ENCODE results near the gene TOLLIP. TPM values are rescaled to one million over a fixed set of nuclear protein-coding genes. Genes with fewer than 3 reads are reported as not detected.

Gene TOLLIP
- total and polyA plus RNA-seq, 2 of the 8 experiments (the other 6 are each of a cell fraction or from before 2014, with no cell fraction given): 23.7 to 34.7 TPM

DNA sequence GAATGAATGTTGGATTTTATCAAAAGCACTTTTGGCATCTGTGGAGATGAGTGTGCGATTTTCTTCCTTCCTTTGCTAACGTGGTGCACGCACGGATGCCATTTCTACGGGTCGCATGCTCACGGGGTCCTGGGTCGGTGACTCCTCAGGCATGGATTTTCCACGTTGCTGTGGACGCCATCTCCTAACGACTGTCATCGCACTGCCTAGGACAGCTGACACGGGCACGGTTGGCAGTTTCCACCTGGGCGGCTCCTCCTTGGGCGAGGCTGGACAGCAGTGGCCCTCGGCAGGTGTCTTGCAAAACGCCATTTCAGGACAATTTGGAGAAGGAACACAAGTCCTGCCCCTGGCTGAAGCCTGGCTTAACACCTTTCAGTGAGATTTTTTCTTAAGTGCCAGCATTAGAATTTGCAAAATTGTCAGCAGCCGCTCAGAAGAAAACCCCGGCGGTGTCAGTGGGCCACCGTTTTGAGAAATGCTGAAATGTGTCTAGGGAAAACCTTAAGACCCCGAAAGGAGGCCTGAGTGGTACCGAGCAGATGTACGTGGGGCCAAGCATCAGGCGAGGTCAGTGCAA lies 34.7 kb upstream of the TOLLIP start:
- POLR2A ChIA-PET (ENCODE audit: partially characterized antibody): no interaction called here

More for the DNA sequence above, 34.7 kb upstream of the TOLLIP start:
- no peak for TF ChIP-seq SIRT6 (IDR thresholded peaks at IDR 0.05; ENCODE audit: low read length)
- TF ChIP-seq SP1 (IDR thresholded peaks at IDR 0.05; ENCODE audit: low read depth, low read length): no peak
- no peak for TF ChIP-seq NRF1 (IDR thresholded peaks at IDR 0.05; ENCODE audit: low read depth, low read length)
- TF ChIP-seq BCL11A (IDR thresholded peaks at IDR 0.05; ENCODE audit: low read depth in 2 of 2, low read length in 2 of 2): no peak
- no peak for TF ChIP-seq ZNF274 (IDR thresholded peaks at IDR 0.05; ENCODE audit: borderline replicate concordance, extremely low read depth, low read length)
- TF ChIP-seq EP300 (IDR thresholded peaks at IDR 0.05; ENCODE audit: borderline replicate concordance in 1 of 2, low read depth in 2 of 2, low read length in 2 of 2): no peak
- no peak for TF ChIP-seq SRF (IDR thresholded peaks at IDR 0.05; ENCODE audit: low read depth, low read length)
- TF ChIP-seq HDAC6 (IDR thresholded peaks at IDR 0.05; ENCODE audit: low read depth, low read length): no peak
- no peak for TF ChIP-seq TEAD4 (IDR thresholded peaks at IDR 0.05; ENCODE audit: low read depth, low read length)
- TF ChIP-seq EZH2 (IDR thresholded peaks at IDR 0.05; ENCODE audit: low read depth, low read length, severe bottlenecking): no peak
- TF ChIP-seq CREB1 (IDR thresholded peaks at IDR 0.05): no peak
- no peak overlapping the region for H4K5ac ChIP-seq (ENCODE audit: insufficient read length, low read depth, low read length)
- no peak overlapping the region for H2BK12ac ChIP-seq (ENCODE audit: low read depth, low read length)
- no peak for FAIRE-seq
- H3K4me3 ChIP-seq (ENCODE audit: extremely low read depth in 1 of 4, insufficient read depth in 2 of 4, low read depth in 3 of 4, low read length in 4 of 4): no peak overlapping the region
- whole genome bisulfite sequencing, 2 experiments (ENCODE audit: extremely low coverage in 1 of 2, insufficient coverage in 1 of 2, insufficient read length in 1 of 2, insufficient replicate concordance in 2 of 2, low coverage in 1 of 2, low lambda C conversion rate in 2 of 2, missing lambda C conversion rate in 1 of 2): 89% methylated on average over 26 of the region's 26 CpGs; no CpG with 5 or more reads in 1 of the 2 experiments
- DNase-seq (ENCODE audit: low read depth in 1 of 2, low spot score in 2 of 2): no peak
- H2BK5ac ChIP-seq (ENCODE audit: low read depth, low read length): no peak overlapping the region
- no peak overlapping the region for H3K18ac ChIP-seq (ENCODE audit: extremely low read depth, low read length)
- peaks cover 0 to 3% (median 2%) of the 10 kb centered on the region in 4 experiments; a peak in 4 of 7 replicates for H3K4me1 ChIP-seq (replicated peaks in 1 of 4; ENCODE audit: control insufficient read depth in 3 of 4, insufficient read depth in 4 of 4, low read length in 3 of 4)
- CTCF ChIA-PET (ENCODE audit: partially characterized antibody): no interaction called here
- H4K91ac ChIP-seq (replicated peaks; ENCODE audit: insufficient read length, low read length): no peak overlapping the region
- H3K14ac ChIP-seq (ENCODE audit: insufficient read length): no peak overlapping the region
- no peak overlapping the region for H2AFZ ChIP-seq (ENCODE audit: low read length)
- no peak overlapping the region for H3K23ac ChIP-seq (ENCODE audit: insufficient read length)
- no peak overlapping the region for H3K27ac ChIP-seq (ENCODE audit: low read depth, low read length)
- H3K36me3 ChIP-seq (ENCODE audit: control insufficient read depth in 2 of 4, insufficient read depth in 4 of 4, low read length in 3 of 4): no peaks in the 10 kb centered on the region
- no peak overlapping the region for H2BK20ac ChIP-seq (ENCODE audit: low read length)
- H3K4ac ChIP-seq (replicated peaks; ENCODE audit: insufficient read length, low read depth, low read length): no peak overlapping the region
- no peak overlapping the region for H2BK120ac ChIP-seq (replicated peaks; ENCODE audit: low read depth, low read length)
- H4K20me1 ChIP-seq (replicated peaks in 1 of 2; ENCODE audit: control insufficient read depth in 1 of 2, insufficient read depth in 2 of 2, low read length in 2 of 2): peaks cover 0 to 3% of the 10 kb centered on the region in 2 experiments
- H2BK15ac ChIP-seq (ENCODE audit: low read length): no peak overlapping the region
- no peak overlapping the region for H3K56ac ChIP-seq (replicated peaks; ENCODE audit: insufficient read length, low read depth, low read length)
- no peak overlapping the region for H3K9ac ChIP-seq (replicated peaks in 1 of 4; ENCODE audit: extremely low read depth in 1 of 4, low read depth in 3 of 4, low read length in 3 of 4)
- H3K27me3 ChIP-seq (replicated peaks in 1 of 4; ENCODE audit: control insufficient read depth in 3 of 4, extremely low read depth in 1 of 4, insufficient read depth in 3 of 4, low read length in 3 of 4): peaks cover 0 to 3% (median 2%) of the 10 kb centered on the region in 4 experiments; a peak in 1 of 7 replicates
- H3K23me2 ChIP-seq (ENCODE audit: low read depth, low read length): peaks cover 6% of the 10 kb centered on the region; the same call in 1 of the 2 replicates
- no peak overlapping the region for H4K8ac ChIP-seq (ENCODE audit: extremely low read depth, insufficient read depth, low read length)
- H2AK5ac ChIP-seq (ENCODE audit: low read depth, low read length): no peak overlapping the region
- H3K9me3 ChIP-seq (ENCODE audit: insufficient read depth in 2 of 2, low read depth in 1 of 2, low read length in 1 of 2): no peaks in the 10 kb centered on the region
- no peaks in the 10 kb centered on the region for H3K79me1 ChIP-seq (ENCODE audit: low read depth, low read length)
- no peak overlapping the region for H3K4me2 ChIP-seq (ENCODE audit: insufficient read depth in 1 of 2, low read depth in 2 of 2, low read length in 2 of 2)
- no peaks in the 10 kb centered on the region for H3K79me2 ChIP-seq (ENCODE audit: control insufficient read depth in 1 of 2, insufficient read depth in 2 of 2, low read length in 2 of 2)
